ENCODE measurements around the gene CNTRL.
A peak's percentile ranks its signal among the peaks of the same experiment; 100 is the strongest.

Gene CNTRL

DNA sequence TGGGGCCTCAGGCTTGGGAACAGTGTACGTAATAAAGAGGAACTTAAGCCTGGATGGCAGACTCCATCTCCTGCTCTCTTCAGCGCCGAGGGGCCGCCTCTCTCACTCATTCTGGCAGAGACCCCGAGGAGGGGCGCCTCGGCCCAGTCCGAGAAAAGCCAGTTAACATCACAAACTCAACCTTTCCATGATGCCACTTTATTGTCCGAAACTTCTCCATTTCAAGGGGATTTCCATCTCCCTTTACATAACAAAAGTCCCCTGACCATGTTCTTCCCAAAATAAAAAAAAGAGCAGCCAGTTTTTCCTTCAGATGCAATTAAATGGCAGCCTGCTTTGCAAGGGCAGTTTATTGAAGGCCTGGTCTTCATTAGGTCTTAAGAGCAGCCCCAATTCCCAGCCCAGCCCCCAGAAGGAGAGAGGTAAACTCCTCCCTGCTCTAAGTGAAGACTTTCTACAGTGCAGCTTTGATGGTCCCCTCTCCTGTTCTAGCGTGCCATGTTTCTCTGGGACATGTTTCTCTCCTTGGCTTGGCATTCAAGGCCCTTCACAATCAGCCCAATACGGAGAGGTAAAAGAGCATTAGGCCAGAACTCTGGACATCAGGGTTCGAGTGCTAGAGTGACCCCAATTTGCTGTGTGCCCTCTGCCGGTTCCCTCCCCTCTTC lies 146.4 kb downstream of the CNTRL start:
- Mint-ChIP-seq H3K36me3 (peaks cover 29 to 40% of the 10 kb centered on the region in 2 donors), H3K27me3 (no peaks in the 10 kb centered on the region), H3K4me1 (peaks cover 18 to 36% of the 10 kb centered on the region in 2 donors), H3K4me3 (peak overlapping the region; percentile 59 to 72), H3K9me3 (no peaks in the 10 kb centered on the region), H3K27ac (peak overlapping the region; percentile 67)
- peak; percentile 32 to 34 for ATAC-seq (replicated peaks)
- no peak for DNase-seq

DNA sequence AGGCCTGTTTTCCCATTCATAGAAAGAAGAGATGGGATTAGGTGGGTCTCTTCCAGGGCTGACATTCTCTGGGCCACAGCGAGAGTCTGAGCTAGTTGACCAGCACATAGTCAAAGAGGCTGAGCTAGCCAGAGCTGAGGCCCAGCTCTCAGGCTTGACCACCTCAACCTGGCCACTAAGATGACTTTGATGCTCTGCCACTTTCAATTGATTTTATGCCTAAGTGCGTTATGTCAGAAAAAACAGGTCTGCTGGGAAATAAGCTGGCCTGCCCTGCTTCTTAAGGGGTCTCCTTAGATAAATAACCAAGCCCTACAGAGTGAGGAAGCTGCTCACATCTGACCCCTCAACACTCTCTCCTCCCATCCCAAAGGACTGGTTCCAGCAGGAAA lies 146.9 kb downstream of the CNTRL start:
- Mint-ChIP-seq H3K27me3 (no peaks in the 10 kb centered on the region), H3K9me3 (no peaks in the 10 kb centered on the region), H3K4me3 (peak overlapping the region in 1 of 2 donors; percentile 14), H3K36me3 (peaks cover 27 to 38% of the 10 kb centered on the region in 2 donors), H3K4me1 (peaks cover 16 to 32% of the 10 kb centered on the region in 2 donors), H3K27ac (peak overlapping the region; percentile 31)
- DNase-seq (no peak), ATAC-seq (replicated peaks) (no peak)

DNA sequence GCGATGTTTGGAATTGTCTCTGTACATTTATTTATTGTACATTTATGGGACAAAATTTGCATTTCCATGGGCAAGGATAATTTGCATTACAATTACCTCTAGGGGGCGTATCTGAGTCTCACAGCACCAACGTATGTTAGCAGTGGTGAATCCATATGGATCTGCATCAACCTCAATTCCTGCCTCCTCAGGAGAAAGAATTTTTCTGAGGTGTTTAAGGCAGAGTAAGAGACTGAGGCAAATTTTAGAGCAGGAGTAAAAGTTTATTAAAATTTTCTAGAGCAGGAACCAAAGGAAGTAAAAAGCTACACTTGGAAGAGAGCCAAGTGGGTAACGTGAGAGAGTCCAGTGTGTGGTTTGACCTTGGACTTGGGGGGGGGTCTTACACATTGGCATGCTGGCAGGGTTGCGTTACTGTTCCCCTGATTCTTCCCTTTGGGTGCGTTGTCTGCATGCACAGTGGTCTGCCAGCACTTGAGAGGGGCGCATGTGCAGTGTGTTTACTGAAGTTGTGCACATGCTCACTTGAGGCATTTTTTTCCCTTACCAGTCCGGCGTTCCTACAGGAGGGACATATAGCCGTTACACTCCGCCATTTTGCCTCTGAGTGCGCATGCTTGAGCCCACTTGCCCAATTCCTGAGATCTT lies 147.9 kb downstream of the CNTRL start:
- DNase-seq: no peak
- H3K27me3 Mint-ChIP-seq: no peaks in the 10 kb centered on the region
- no peak for ATAC-seq (replicated peaks)
- H3K4me1 Mint-ChIP-seq: peaks cover 16 to 31% of the 10 kb centered on the region in 2 donors
- H3K27ac Mint-ChIP-seq: no peak overlapping the region
- H3K36me3 Mint-ChIP-seq: peaks cover 27 to 39% of the 10 kb centered on the region in 2 donors
- H3K4me3 Mint-ChIP-seq: no peak overlapping the region
- no peaks in the 10 kb centered on the region for H3K9me3 Mint-ChIP-seq

DNA sequence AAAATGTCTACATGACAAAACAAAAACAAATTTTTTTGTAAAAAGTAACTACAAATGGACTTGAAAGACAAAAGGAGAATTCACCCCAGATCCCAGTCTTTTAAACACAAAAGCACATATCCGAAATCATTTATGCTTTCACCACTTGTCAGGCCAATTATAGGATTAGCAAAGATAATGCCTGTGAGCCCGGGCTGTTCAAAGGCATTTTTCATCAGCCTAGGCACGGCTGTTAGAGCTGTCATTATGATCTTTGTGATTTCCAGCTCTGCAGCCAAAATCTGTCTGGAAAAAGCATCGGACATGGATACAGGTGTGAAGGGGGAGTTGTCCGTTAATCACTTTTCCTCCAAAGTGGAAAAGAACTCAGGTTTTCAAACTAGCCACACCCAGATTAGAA lies 150.5 kb downstream of the CNTRL start:
- DNase-seq (no peak), ATAC-seq (replicated peaks) (no peak)
- Mint-ChIP-seq H3K36me3 (peaks cover 16 to 26% of the 10 kb centered on the region in 2 donors), H3K27me3 (no peaks in the 10 kb centered on the region), H3K4me3 (no peak overlapping the region), H3K9me3 (no peaks in the 10 kb centered on the region), H3K27ac (no peak overlapping the region), H3K4me1 (peaks cover 5 to 17% of the 10 kb centered on the region in 2 donors)

DNA sequence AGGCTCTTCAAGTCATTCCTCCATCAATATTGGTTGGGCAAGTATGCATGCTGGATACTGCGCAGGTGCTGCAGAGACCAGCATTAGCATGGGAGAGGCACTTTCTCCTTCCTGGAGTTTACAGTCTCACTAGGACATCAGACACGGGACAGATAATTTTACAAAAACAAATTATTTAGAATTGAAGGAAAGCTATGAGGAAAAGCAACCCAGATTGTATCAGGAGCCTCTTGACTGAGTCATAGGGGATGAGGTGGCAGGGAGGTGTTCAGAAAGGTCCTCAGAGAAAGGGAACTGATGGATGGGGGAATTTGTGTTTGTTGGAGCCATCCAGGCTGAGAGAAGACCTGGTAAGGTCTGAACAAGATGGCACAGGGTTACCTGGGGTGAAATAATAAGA lies 151.4 kb downstream of the CNTRL start:
- Mint-ChIP-seq H3K4me3 (no peak overlapping the region), H3K9me3 (no peaks in the 10 kb centered on the region), H3K27me3 (no peaks in the 10 kb centered on the region), H3K4me1 (peaks cover under 1 to 7% of the 10 kb centered on the region in 2 donors), H3K36me3 (peaks cover 17 to 24% of the 10 kb centered on the region in 2 donors), H3K27ac (no peak overlapping the region)
- ATAC-seq (replicated peaks) (no peak), DNase-seq (no peak)

Data from stimulated activated naive B cell treated with anti-CD40 and anti-IgM and Interleukin-4, amounts not matched to agents 10 μg/mL and 1 μg/mL and 100 μg/mL, for 72 hours (primary cell).